Activated naive CD4-positive, alpha-beta T cell treated with anti-CD3 and anti-CD28 coated beads for 36 hours (primary cell): Measurements from ENCODE around the gene RAB1B. TPM values are rescaled to one million over a fixed set of nuclear protein-coding genes. Genes with fewer than 3 reads are reported as not detected.

Source experiments
- CTCF ChIA-PET: fragments of 350-600 bp; sonication (Branson Sonifier 250); formaldehyde crosslinking; loops from one replicate; lab custom pipeline; 2021; ENCODE audit warnings: antibody characterized with exemption; lab: Charles Lee
- DNase-seq: peaks from one replicate; pipeline ENCODE4 v3.0.0-alpha.2; 2020
- H3K27ac Mint-ChIP-seq: one replicate; pipeline ENCODE4 v1.8.0; 2021; ENCODE audit warnings: mild to moderate bottlenecking, mixed read lengths
- H3K27me3 Mint-ChIP-seq: one replicate; pipeline ENCODE4 v1.8.0; 2021; ENCODE audit warnings: low read depth, mixed read lengths
- H3K36me3 Mint-ChIP-seq: one replicate; pipeline ENCODE4 v1.8.0; 2021; ENCODE audit warnings: low read depth, mixed read lengths
- H3K4me1 Mint-ChIP-seq: one replicate; pipeline ENCODE4 v1.8.0; 2021; ENCODE audit warnings: low read depth, mixed read lengths
- H3K4me3 Mint-ChIP-seq: one replicate; pipeline ENCODE4 v1.8.0; 2021; ENCODE audit warnings: mild to moderate bottlenecking, moderate library complexity, mixed read lengths
- H3K9me3 Mint-ChIP-seq: one replicate; pipeline ENCODE4 v1.8.0; 2021; ENCODE audit warnings: mixed read lengths
- intact Hi-C: fragments of 100-400 bp; cut with micrococcal nuclease; formaldehyde crosslinking; loops from one replicate; pipeline ENCODE4 v1.15.1; 2023
- total RNA-seq, 2 experiments: library from RNA; stranded (reverse); gene quantifications; one replicate each; pipeline ENCODE4 v1.2.3, GENCODE V29; 2021

RAB1B gene
- total RNA-seq, 2 experiments from 2014 or later, result 112 to 115 TPM

DNA sequence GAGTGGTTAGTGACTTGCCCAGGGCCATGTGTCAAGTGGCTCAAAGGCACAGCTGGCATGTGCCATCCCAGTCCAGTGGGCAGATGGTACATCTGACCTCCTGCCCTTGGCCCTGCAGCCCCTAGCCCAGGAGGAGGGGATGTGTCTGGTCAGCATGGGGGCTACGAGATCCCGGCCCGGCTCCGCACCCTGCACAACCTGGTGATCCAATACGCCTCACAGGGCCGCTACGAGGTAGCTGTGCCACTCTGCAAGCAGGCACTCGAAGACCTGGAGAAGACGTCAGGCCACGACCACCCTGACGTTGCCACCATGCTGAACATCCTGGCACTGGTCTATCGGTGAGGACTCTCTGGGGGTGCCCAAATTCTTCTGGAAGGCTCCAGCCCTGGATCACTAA lies 5.7 kb upstream of the RAB1B start:
- intact Hi-C loops, result no loop called here
- H3K27me3 Mint-ChIP-seq, result no peaks in the 10 kb centered on the region
- peaks cover 23% of the 10 kb centered on the region for H3K36me3 Mint-ChIP-seq
- H3K27ac Mint-ChIP-seq, result no peak overlapping the region
- no peak overlapping the region for H3K4me3 Mint-ChIP-seq
- CTCF ChIA-PET, result no interaction called here
- no peaks in the 10 kb centered on the region for H3K9me3 Mint-ChIP-seq
- no peak for DNase-seq
- H3K4me1 Mint-ChIP-seq, result peaks cover 25% of the 10 kb centered on the region

DNA sequence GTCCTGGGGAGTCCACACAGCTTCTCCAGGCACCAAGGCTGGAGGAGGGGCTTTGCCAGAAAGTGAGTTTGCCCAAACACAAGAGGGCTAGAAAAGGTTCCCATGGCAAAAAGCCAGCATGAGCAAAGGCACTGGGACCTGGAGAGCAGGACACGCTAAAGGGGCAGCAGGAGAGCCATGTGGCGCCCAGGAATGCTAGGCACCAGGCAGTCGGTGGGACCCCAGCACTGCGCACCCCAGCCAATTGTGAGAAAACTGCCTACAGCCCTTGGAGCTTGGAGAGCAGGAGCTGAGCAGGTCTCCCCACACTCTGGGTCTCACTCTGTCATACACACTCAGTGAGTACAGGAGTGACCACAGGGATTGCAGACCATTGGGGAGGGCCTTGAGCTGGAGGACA lies 5.2 kb upstream of the RAB1B start:
- CTCF ChIA-PET, result interaction anchor here (0.6 to 1.2 kb wide), 2 partner anchors 16 to 45 kb away, joined by 3 to 4 read pairs; no protein-coding TSS in a partner anchor
- Mint-ChIP-seq H3K27ac (no peak overlapping the region), H3K9me3 (no peaks in the 10 kb centered on the region), H3K27me3 (no peaks in the 10 kb centered on the region), H3K4me1 (peaks cover 27% of the 10 kb centered on the region), H3K4me3 (no peak overlapping the region), H3K36me3 (peaks cover 23% of the 10 kb centered on the region)
- DNase-seq, result no peak
- intact Hi-C loops, result no loop called here

- no peak for DNase-seq
- Mint-ChIP-seq H3K36me3 (peaks cover 24% of the 10 kb centered on the region), H3K4me1 (peaks cover 23% of the 10 kb centered on the region), H3K27me3 (no peaks in the 10 kb centered on the region), H3K27ac (no peak overlapping the region), H3K9me3 (no peaks in the 10 kb centered on the region), H3K4me3 (no peak overlapping the region)
- CTCF ChIA-PET, result interaction anchor here (0.6 to 1.2 kb wide), 2 partner anchors 16 to 46 kb away, joined by 3 to 4 read pairs; no protein-coding TSS in a partner anchor
- intact Hi-C loops, result no loop called here
Observed at GRCh38 chr11:66263785-66264184, 4.7 kb upstream of the RAB1B start.

- CTCF ChIA-PET, result interaction anchor here (1.2 kb wide), 1 partner anchor 15 kb away, joined by 4 read pairs; no protein-coding TSS in a partner anchor
- Mint-ChIP-seq H3K4me1 (peaks cover 20% of the 10 kb centered on the region), H3K9me3 (no peaks in the 10 kb centered on the region), H3K27me3 (no peaks in the 10 kb centered on the region), H3K4me3 (no peak overlapping the region), H3K27ac (no peak overlapping the region), H3K36me3 (peaks cover 22% of the 10 kb centered on the region)
- intact Hi-C loops, result no loop called here
- DNase-seq, result no peak
Observed at GRCh38 chr11:66264383-66264782, 4.1 kb upstream of the RAB1B start.

- intact Hi-C loops, result loop anchor here (5.0 kb wide), 3 partner anchors 348 to 693 kb away; partner anchors contain the start of genes C11orf68, DRAP1, FAM89B and KAT5
- CTCF ChIA-PET, result interaction anchor here (0.6 to 1.0 kb wide), 2 partner anchors 15 to 312 kb away, joined by 3 read pairs; no protein-coding TSS in a partner anchor
- H3K27ac Mint-ChIP-seq, result no peak overlapping the region
- DNase-seq, result peak; percentile 52
- peaks cover 20% of the 10 kb centered on the region for H3K36me3 Mint-ChIP-seq
- H3K9me3 Mint-ChIP-seq, result no peaks in the 10 kb centered on the region
- H3K4me1 Mint-ChIP-seq, result peaks cover 21% of the 10 kb centered on the region
- H3K4me3 Mint-ChIP-seq, result no peak overlapping the region
- H3K27me3 Mint-ChIP-seq, result no peaks in the 10 kb centered on the region
Observed at GRCh38 chr11:66264914-66265313, 3.5 kb upstream of the RAB1B start.

DNA sequence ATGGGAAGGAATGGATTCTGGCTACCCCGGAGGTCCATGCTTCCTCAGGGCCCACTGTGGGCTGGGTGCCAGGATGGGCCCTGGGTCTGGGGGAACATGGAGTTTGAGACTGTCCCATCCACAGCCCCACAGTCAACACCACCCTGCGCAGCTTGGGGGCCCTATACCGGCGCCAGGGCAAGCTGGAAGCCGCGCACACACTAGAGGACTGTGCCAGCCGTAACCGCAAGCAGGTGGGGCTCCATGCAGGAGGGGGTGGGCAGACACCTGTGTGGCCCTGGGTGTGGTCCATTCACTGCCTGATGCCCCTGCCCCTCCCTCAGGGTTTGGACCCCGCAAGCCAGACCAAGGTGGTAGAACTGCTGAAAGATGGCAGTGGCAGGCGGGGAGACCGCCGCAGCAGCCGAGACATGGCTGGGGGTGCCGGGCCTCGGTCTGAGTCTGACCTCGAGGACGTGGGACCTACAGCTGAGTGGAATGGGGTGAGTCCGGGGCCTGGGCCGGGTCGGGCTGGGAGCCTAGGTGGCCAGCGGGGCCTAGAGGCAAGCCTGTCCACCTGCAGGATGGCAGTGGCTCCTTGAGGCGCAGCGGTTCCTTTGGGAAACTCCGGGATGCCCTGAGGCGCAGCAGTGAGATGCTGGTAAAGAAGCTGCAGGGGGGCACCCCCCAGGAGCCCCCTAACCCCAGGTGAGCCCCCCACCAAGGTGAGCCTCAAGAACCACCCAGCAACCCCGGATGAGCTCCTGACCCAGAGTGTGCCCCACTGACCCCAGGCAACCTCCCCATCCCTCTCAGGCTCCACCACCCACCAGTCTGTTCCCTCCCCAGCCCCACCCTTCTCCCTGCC lies 2.7 kb upstream of the RAB1B start:
- Mint-ChIP-seq H3K36me3 (peaks cover 17% of the 10 kb centered on the region), H3K27me3 (no peaks in the 10 kb centered on the region), H3K9me3 (no peaks in the 10 kb centered on the region), H3K4me1 (peaks cover 24% of the 10 kb centered on the region), H3K4me3 (no peak overlapping the region), H3K27ac (no peak overlapping the region)
- no peak for DNase-seq
- CTCF ChIA-PET, result interaction anchor here (0.6 to 1.3 kb wide), 4 partner anchors 14 to 311 kb away, joined by 3 to 4 read pairs (median 3); no protein-coding TSS in a partner anchor
- intact Hi-C loops, result loop anchor here (5.0 kb wide), 3 partner anchors 348 to 693 kb away; partner anchors contain the start of genes C11orf68, DRAP1, FAM89B and KAT5

DNA sequence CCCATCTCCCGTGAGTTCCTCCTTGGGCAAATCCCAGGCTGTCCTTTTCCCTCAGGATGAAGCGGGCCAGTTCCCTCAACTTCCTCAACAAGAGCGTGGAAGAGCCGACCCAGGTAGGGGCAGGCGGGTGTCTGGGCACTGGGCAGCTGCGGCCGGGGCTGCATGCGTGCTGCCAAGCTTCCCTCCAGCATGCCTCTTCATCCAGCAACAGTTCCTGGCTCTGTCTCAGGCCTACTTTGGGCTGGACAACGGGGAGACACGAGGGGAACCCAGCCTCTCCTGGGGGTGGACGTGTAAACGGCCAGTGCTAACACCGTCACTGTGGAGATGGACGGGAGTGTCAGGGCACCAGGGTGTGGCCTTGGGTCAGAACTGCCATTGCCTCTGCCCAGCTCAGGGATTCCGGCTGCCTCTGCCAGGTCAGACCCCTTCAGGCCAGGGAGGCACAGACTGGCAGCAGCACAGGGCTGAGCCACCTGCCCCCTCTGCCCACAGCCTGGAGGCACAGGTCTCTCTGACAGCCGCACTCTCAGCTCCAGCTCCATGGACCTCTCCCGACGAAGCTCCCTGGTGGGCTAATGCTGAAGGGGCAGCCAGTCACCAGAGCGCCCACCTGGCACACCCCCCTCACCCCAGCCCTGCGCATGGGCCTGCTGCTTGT lies 1.9 kb upstream of the RAB1B start:
- H3K36me3 Mint-ChIP-seq, result peaks cover 17% of the 10 kb centered on the region
- DNase-seq, result no peak
- H3K4me3 Mint-ChIP-seq, result peak overlapping the region; percentile 95
- H3K4me1 Mint-ChIP-seq, result peaks cover 26% of the 10 kb centered on the region
- H3K27ac Mint-ChIP-seq, result no peak overlapping the region
- intact Hi-C loops, result loop anchor here (1.0 to 5.0 kb wide), 5 partner anchors 44 to 694 kb away; partner anchors contain the start of genes C11orf68, DRAP1, FAM89B and KAT5
- no peaks in the 10 kb centered on the region for H3K27me3 Mint-ChIP-seq
- CTCF ChIA-PET, result interaction anchor here (1.1 to 1.3 kb wide), 2 partner anchors 16 to 142 kb away, joined by 3 to 4 read pairs; no protein-coding TSS in a partner anchor
- H3K9me3 Mint-ChIP-seq, result no peaks in the 10 kb centered on the region

- CTCF ChIA-PET, result interaction anchor here (1.1 to 1.3 kb wide), 2 partner anchors 16 to 142 kb away, joined by 3 to 4 read pairs; no protein-coding TSS in a partner anchor
- peaks cover 21% of the 10 kb centered on the region for H3K36me3 Mint-ChIP-seq
- H3K27ac Mint-ChIP-seq, result peak overlapping the region; percentile 66
- peaks cover 26% of the 10 kb centered on the region for H3K4me1 Mint-ChIP-seq
- DNase-seq, result no peak
- intact Hi-C loops, result loop anchor here (1.0 to 5.0 kb wide), 5 partner anchors 45 to 695 kb away; partner anchors contain the start of genes C11orf68, DRAP1, FAM89B and KAT5
- no peaks in the 10 kb centered on the region for H3K9me3 Mint-ChIP-seq
- peak overlapping the region; percentile 95 for H3K4me3 Mint-ChIP-seq
- H3K27me3 Mint-ChIP-seq, result no peaks in the 10 kb centered on the region
Observed at GRCh38 chr11:66267039-66267378, 1.4 kb upstream of the RAB1B start.

DNA sequence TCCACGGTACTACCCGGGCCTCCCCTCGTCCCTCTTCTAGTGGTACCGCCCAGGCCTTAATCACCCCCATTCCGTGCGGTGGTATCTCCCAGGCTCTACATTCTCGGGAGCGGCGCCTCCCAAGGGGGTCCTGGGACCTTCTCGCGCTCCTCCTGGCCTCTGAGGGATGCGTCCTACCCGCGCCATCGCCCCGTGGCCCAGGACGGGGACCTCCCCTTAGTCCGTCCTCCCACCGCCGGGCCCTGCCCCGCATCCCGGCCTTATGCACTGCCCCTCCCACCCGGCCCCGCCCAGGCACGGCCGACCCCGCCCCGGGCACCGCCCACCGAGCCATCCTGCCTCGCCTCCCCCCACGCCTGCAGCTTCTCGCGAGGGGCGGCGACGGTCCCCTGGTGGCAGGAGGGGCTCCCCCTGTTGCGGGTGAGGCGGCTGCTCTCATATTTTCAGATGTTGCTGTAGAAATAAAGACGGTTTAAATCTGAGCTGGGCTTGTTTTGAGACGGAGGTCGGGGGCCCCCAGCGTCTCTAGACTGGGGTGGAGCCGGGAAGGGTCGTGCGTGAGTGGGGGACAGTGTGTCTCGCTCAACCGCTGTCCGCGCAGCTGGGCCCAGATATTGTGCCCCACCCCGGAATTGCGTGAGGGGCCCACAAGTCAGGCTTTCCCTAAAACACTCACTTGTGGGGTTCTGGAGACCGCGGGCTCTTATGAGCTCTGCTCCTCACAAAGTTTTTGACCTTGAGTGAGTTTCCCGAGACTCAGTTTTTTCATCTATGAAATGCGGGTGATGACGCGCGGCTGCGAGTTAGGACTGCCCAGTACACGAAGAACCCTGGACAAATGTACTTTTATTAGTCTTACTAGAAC lies 828 bp upstream of the RAB1B start:
- Mint-ChIP-seq H3K27me3 (no peaks in the 10 kb centered on the region), H3K4me3 (peak overlapping the region; percentile 95), H3K36me3 (peaks cover 24% of the 10 kb centered on the region), H3K4me1 (peaks cover 26% of the 10 kb centered on the region), H3K9me3 (no peaks in the 10 kb centered on the region), H3K27ac (peak overlapping the region; percentile 95)
- CTCF ChIA-PET, result interaction anchor here (1.2 kb wide), 1 partner anchor 45 kb away, joined by 3 read pairs; no protein-coding TSS in a partner anchor
- peak; percentile 90 for DNase-seq
- intact Hi-C loops, result loop anchor here (1.0 to 5.0 kb wide), 11 partner anchors 11 to 695 kb away; partner anchors contain the start of genes BANF1, C11orf68, CCDC85B and CNIH2

- H3K4me3 Mint-ChIP-seq, result peak overlapping the region; percentile 95
- DNase-seq, result peak; percentile 28
- no peaks in the 10 kb centered on the region for H3K27me3 Mint-ChIP-seq
- H3K36me3 Mint-ChIP-seq, result peaks cover 23% of the 10 kb centered on the region
- CTCF ChIA-PET, result interaction anchor here (1.2 kb wide), 1 partner anchor 47 kb away, joined by 3 read pairs; no protein-coding TSS in a partner anchor
- peaks cover 26% of the 10 kb centered on the region for H3K4me1 Mint-ChIP-seq
- no peaks in the 10 kb centered on the region for H3K9me3 Mint-ChIP-seq
- H3K27ac Mint-ChIP-seq, result peak overlapping the region; percentile 95
- intact Hi-C loops, result loop anchor here (1.0 to 5.0 kb wide), 9 partner anchors 9 to 697 kb away; partner anchors contain the start of genes BANF1, C11orf68, CCDC85B and CNIH2
Observed at GRCh38 chr11:66268952-66269905, 790 bp downstream of the RAB1B start.
